MCF 10A (cell line): ENCODE measurements around the gene CCDC85C. TPM values are rescaled to one million over a fixed set of nuclear protein-coding genes. Genes with fewer than 3 reads are reported as not detected.

Experiments used
- BruUV-seq: library from RNA; stranded (reverse); fragments of 400-500 nt; replicated peaks from 2 replicates; lab custom pipeline; 2021; lab: Mats Ljungman, UMichigan
- CTCF ChIA-PET: fragments of 300-600 bp; sonication (Branson Sonifier 250); formaldehyde crosslinking; extraction: SDS; loops from one replicate; lab custom pipeline; 2021; ENCODE audit warnings: antibody characterized with exemption, inconsistent platforms; lab: Yijun Ruan, JAX
- POLR2A ChIA-PET: fragments of 300-600, 350-650 bp; sonication (Branson Sonifier 250); formaldehyde crosslinking; extraction: SDS; loops from one replicate; lab custom pipeline; 2020; ENCODE audit warnings: antibody characterized with exemption, inconsistent platforms; lab: Yijun Ruan, JAX
- DNase-seq: peaks from one replicate; pipeline ENCODE4 v3.0.0-alpha.2; 2018; ENCODE audit not compliant: unreplicated experiment
- H3K27ac Mint-ChIP-seq: one replicate; pipeline ENCODE4 v1.8.0; 2022; ENCODE audit warnings: mild to moderate bottlenecking, low read depth, mixed read lengths; ENCODE audit not compliant: unreplicated experiment
- H3K27me3 Mint-ChIP-seq: one replicate; pipeline ENCODE4 v1.8.0; 2022; ENCODE audit warnings: mixed read lengths; ENCODE audit not compliant: insufficient read depth, unreplicated experiment
- H3K36me3 Mint-ChIP-seq: one replicate; pipeline ENCODE4 v1.8.0; 2022; ENCODE audit warnings: mild to moderate bottlenecking, moderate library complexity, mixed read lengths; ENCODE audit not compliant: insufficient read depth, unreplicated experiment
- H3K4me1 Mint-ChIP-seq: one replicate; pipeline ENCODE4 v1.8.0; 2022; ENCODE audit warnings: mixed read lengths; ENCODE audit not compliant: insufficient read depth, unreplicated experiment
- H3K4me3 Mint-ChIP-seq: one replicate; pipeline ENCODE4 v1.8.0; 2022; ENCODE audit warnings: mild to moderate bottlenecking, moderate library complexity, mixed read lengths; ENCODE audit not compliant: unreplicated experiment
- H3K9me3 Mint-ChIP-seq: one replicate; pipeline ENCODE4 v1.8.0; 2022; ENCODE audit warnings: mixed read lengths; ENCODE audit not compliant: unreplicated experiment
- intact Hi-C: fragments of 100-400 bp; cut with micrococcal nuclease; formaldehyde crosslinking; loops from 2 replicates; pipeline ENCODE4 v1.14.1; 2022
- total RNA-seq: library from RNA; stranded (reverse); gene quantifications from 2 replicates; pipeline ENCODE4 v1.2.3, GENCODE V29; 2022
- TF ChIP-seq, protein P1 (sequence below): fragments of 200-600 bp; IDR thresholded peaks from one replicate; pipeline ENCODE4 v1.8.0; 2022; ENCODE audit warnings: antibody characterized with exemption, mild to moderate bottlenecking; ENCODE audit not compliant: unreplicated experiment

Gene CCDC85C
- total RNA-seq, 1 experiment from 2014 or later = 29.9 TPM

GRCh38 chr14:99516156-99516870, 87.7 kb downstream of the CCDC85C start:
- ChIA-PET POLR2A (no interaction called here), CTCF (interaction anchor here (0.8 to 2.1 kb wide), 5 partner anchors 32 to 112 kb away, joined by 3 to 9 read pairs (median 4); no protein-coding TSS in a partner anchor)
- BruUV-seq = no TSS peak
- DNase-seq = no peak
- no peak overlapping the region for H3K4me3 Mint-ChIP-seq
- H3K4me1 Mint-ChIP-seq = no peaks in the 10 kb centered on the region
- H3K9me3 Mint-ChIP-seq = no peaks in the 10 kb centered on the region
- intact Hi-C loops = no loop called here
- no peaks in the 10 kb centered on the region for H3K27me3 Mint-ChIP-seq
- H3K36me3 Mint-ChIP-seq = peaks cover 20% of the 10 kb centered on the region
- no peak overlapping the region for H3K27ac Mint-ChIP-seq
- TF ChIP-seq, protein P1, sequence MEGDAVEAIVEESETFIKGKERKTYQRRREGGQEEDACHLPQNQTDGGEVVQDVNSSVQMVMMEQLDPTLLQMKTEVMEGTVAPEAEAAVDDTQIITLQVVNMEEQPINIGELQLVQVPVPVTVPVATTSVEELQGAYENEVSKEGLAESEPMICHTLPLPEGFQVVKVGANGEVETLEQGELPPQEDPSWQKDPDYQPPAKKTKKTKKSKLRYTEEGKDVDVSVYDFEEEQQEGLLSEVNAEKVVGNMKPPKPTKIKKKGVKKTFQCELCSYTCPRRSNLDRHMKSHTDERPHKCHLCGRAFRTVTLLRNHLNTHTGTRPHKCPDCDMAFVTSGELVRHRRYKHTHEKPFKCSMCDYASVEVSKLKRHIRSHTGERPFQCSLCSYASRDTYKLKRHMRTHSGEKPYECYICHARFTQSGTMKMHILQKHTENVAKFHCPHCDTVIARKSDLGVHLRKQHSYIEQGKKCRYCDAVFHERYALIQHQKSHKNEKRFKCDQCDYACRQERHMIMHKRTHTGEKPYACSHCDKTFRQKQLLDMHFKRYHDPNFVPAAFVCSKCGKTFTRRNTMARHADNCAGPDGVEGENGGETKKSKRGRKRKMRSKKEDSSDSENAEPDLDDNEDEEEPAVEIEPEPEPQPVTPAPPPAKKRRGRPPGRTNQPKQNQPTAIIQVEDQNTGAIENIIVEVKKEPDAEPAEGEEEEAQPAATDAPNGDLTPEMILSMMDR = no peak

- H3K9me3 Mint-ChIP-seq = no peaks in the 10 kb centered on the region
- CTCF ChIA-PET = interaction anchor here (1.5 to 1.7 kb wide), 2 partner anchors 31 to 113 kb away, joined by 4 to 9 read pairs; no protein-coding TSS in a partner anchor
- TF ChIP-seq, protein P1 = no peak
- intact Hi-C loops = no loop called here
- peaks cover 20% of the 10 kb centered on the region for H3K36me3 Mint-ChIP-seq
- H3K4me3 Mint-ChIP-seq = no peak overlapping the region
- H3K27me3 Mint-ChIP-seq = no peaks in the 10 kb centered on the region
- no peak for DNase-seq
- no TSS peak for BruUV-seq
- H3K27ac Mint-ChIP-seq = no peak overlapping the region
- no peaks in the 10 kb centered on the region for H3K4me1 Mint-ChIP-seq
- POLR2A ChIA-PET = no interaction called here
Observed at GRCh38 chr14:99515301-99516155, 88.5 kb downstream of the CCDC85C start.

- H3K9me3 Mint-ChIP-seq = no peaks in the 10 kb centered on the region
- BruUV-seq = no TSS peak
- TF ChIP-seq, protein P1 = no peak
- H3K36me3 Mint-ChIP-seq = peaks cover 20% of the 10 kb centered on the region
- POLR2A ChIA-PET = no interaction called here
- H3K27me3 Mint-ChIP-seq = no peaks in the 10 kb centered on the region
- H3K4me3 Mint-ChIP-seq = no peak overlapping the region
- H3K27ac Mint-ChIP-seq = no peak overlapping the region
- CTCF ChIA-PET = interaction anchor here (0.9 to 1.7 kb wide), 2 partner anchors 114 to 115 kb away, joined by 3 to 9 read pairs; no protein-coding TSS in a partner anchor
- intact Hi-C loops = no loop called here
- no peaks in the 10 kb centered on the region for H3K4me1 Mint-ChIP-seq
- DNase-seq = no peak
Observed at GRCh38 chr14:99514552-99515300, 89.3 kb downstream of the CCDC85C start.
